SK-N-SH (cell line): ENCODE results near the gene LIPE. TPM values are rescaled to one million over a fixed set of nuclear protein-coding genes. Genes with fewer than 3 reads are reported as not detected.

ENCODE experiments used
- CTCF ChIA-PET: fragments of 300-600, 350-600 bp; formaldehyde crosslinking; extraction: SDS; loops from one replicate; lab custom pipeline; 2021; lab: Yijun Ruan, JAX
- POLR2A ChIA-PET: fragments of 350-600 bp; sonication (Branson Sonifier 250); formaldehyde crosslinking; extraction: SDS; loops from one replicate; lab custom pipeline; 2020; ENCODE audit warnings: antibody characterized with exemption, inconsistent platforms; lab: Yijun Ruan, JAX
- DNase-seq: peaks from one replicate; pipeline ENCODE4 v3.0.0; 2012
- H2AFZ ChIP-seq: fragments of 200-600 bp; sonication (generic); 2 replicates; pipeline ENCODE4 v1.8.1; 2016; ENCODE audit warnings: antibody characterized with exemption, mild to moderate bottlenecking, low read depth
- H3F3A ChIP-seq: fragments of 200-600 bp; sonication (generic); replicated peaks from 2 replicates; pipeline ENCODE3; 2016; ENCODE audit warnings: antibody characterized with exemption, mild to moderate bottlenecking; ENCODE audit not compliant: insufficient read depth
- H3K27ac ChIP-seq, 2 experiments: fragments of 200-500 bp in 1 of 2; fragments of 200-600 bp in 1 of 2; sonication (Bioruptor generic) in 1 of 2; sonication (generic), shearing (Covaris generic) in 1 of 2; 2 replicates each; pipeline versions ENCODE4 v1.5.1 to v1.6.1; 2014 to 2016; ENCODE audit warnings: low read depth in 2 of 2, inconsistent platforms in 1 of 2, low read length in 1 of 2, mild to moderate bottlenecking in 1 of 2, mixed read lengths in 1 of 2
- H3K27me3 ChIP-seq: fragments of 200-600 bp; sonication (generic), shearing (Covaris generic); 2 replicates; pipeline ENCODE4 v1.6.1; 2016; ENCODE audit warnings: mixed run types; ENCODE audit not compliant: insufficient read depth
- H3K36me3 ChIP-seq, 2 experiments: fragments of 200-500 bp in 1 of 2; fragments of 200-600 bp in 1 of 2; sonication (Bioruptor generic) in 1 of 2; sonication (generic) in 1 of 2; replicated peaks in 1 of 2; 2 replicates each; pipeline versions ENCODE3 to v1.5.1; 2014 to 2016; ENCODE audit warnings: low read length in 1 of 2, mild to moderate bottlenecking in 1 of 2; ENCODE audit not compliant: insufficient read depth in 2 of 2, control insufficient read depth in 1 of 2
- H3K4me1 ChIP-seq, 2 experiments: fragments of 200-500 bp in 1 of 2; fragments of 200-600 bp in 1 of 2; sonication (Bioruptor generic) in 1 of 2; sonication (generic), shearing (Covaris generic) in 1 of 2; 2 replicates each; pipeline versions ENCODE4 v1.5.1 to v1.6.1; 2014 to 2016; ENCODE audit warnings: low read depth in 1 of 2, low read length in 1 of 2, mixed run types in 1 of 2; ENCODE audit not compliant: insufficient read depth in 2 of 2, control insufficient read depth in 1 of 2
- H3K4me2 ChIP-seq: fragments of 200-600 bp; sonication (generic), shearing (Covaris generic); 2 replicates; pipeline ENCODE4 v1.6.1; 2017; ENCODE audit warnings: mixed run types
- H3K4me3 ChIP-seq, 2 experiments: fragments of 200-500 bp in 1 of 2; fragments of 200-600 bp in 1 of 2; sonication (Bioruptor generic) in 1 of 2; sonication (generic), shearing (Covaris generic) in 1 of 2; 2 replicates each; pipeline versions ENCODE4 v1.5.1 to v1.8.1; 2014 to 2016; ENCODE audit warnings: low read depth in 2 of 2, inconsistent platforms in 1 of 2, low read length in 1 of 2, mild to moderate bottlenecking in 1 of 2, mixed read lengths in 1 of 2, moderate library complexity in 1 of 2
- H3K79me2 ChIP-seq: fragments of 200-600 bp; sonication (generic); 2 replicates; pipeline ENCODE4 v1.8.1; 2017; ENCODE audit warnings: mild to moderate bottlenecking; ENCODE audit not compliant: insufficient read depth
- H3K9ac ChIP-seq: fragments of 200-600 bp; sonication (generic); 2 replicates; pipeline ENCODE4 v1.6.1; 2017; ENCODE audit warnings: mixed run types
- H3K9me2 ChIP-seq: fragments of 200-600 bp; sonication (generic); 2 replicates; pipeline ENCODE4 v1.6.1; 2017; ENCODE audit warnings: mixed run types
- H3K9me3 ChIP-seq: fragments of 200-600 bp; sonication (generic); 2 replicates; pipeline ENCODE4 v1.6.1; 2017; ENCODE audit warnings: mixed run types, mild to moderate bottlenecking, moderate library complexity
- H4K20me1 ChIP-seq: fragments of 200-600 bp; sonication (generic); 2 replicates; pipeline ENCODE4 v1.6.1; 2017; ENCODE audit warnings: mild to moderate bottlenecking, mixed run types; ENCODE audit not compliant: insufficient read depth
- CHD2 ChIP-seq: fragments of 150-350 bp; IDR thresholded peaks from 2 replicates; pipeline ENCODE4 v1.6.1; 2018; ENCODE audit warnings: low read length; ENCODE audit not compliant: partially characterized antibody
- EP300 ChIP-seq, 2 experiments: IDR thresholded peaks; 2 replicates each; pipeline versions ENCODE4 v1.4.0 to v1.6.1; 2012; ENCODE audit warnings: borderline replicate concordance in 1 of 2, low read depth in 1 of 2, low read length in 1 of 2
- EZH2phosphoT487 ChIP-seq: fragments of 200-600 bp; sonication (generic); IDR thresholded peaks from 2 replicates; pipeline ENCODE4 v1.6.1; 2017; ENCODE audit warnings: low read depth, mixed run types, mild to moderate bottlenecking, antibody characterized with exemption, moderate library complexity, borderline replicate concordance
- FOSL2 ChIP-seq: IDR thresholded peaks from 2 replicates; pipeline ENCODE4 v1.4.0; 2012; ENCODE audit warnings: low read depth, mild to moderate bottlenecking, moderate library complexity, borderline replicate concordance
- FOXM1 ChIP-seq: IDR thresholded peaks from 2 replicates; pipeline ENCODE4 v1.4.0; 2012; ENCODE audit warnings: low read depth, mild to moderate bottlenecking
- MXI1 ChIP-seq: IDR thresholded peaks from 2 replicates; pipeline ENCODE4 v1.6.1; 2012; ENCODE audit warnings: mild to moderate bottlenecking, low read depth, low read length, improper control_type of control experiment
- NRF1 ChIP-seq: IDR thresholded peaks from 2 replicates; pipeline ENCODE4 v1.6.1; 2012; ENCODE audit warnings: low read depth, mild to moderate bottlenecking, low read length
- RCOR1 ChIP-seq: fragments of 150-350 bp; IDR thresholded peaks from 2 replicates; pipeline ENCODE4 v1.6.1; 2017; ENCODE audit warnings: antibody characterized with exemption, low read length
- RFX5 ChIP-seq: IDR thresholded peaks from 2 replicates; pipeline ENCODE4 v1.6.1; 2012; ENCODE audit warnings: mild to moderate bottlenecking, improper control_type of control experiment, low read length
- YY1 ChIP-seq: IDR thresholded peaks from 2 replicates; pipeline ENCODE4 v1.4.0; 2012; ENCODE audit warnings: low read depth, mild to moderate bottlenecking
- WGBS: methylation state at CpG from one replicate; pipeline ENCODE4 v1.1.6; 2017; ENCODE audit warnings: low lambda C conversion rate; 5-methylcytosine and 5-hydroxymethylcytosine counted together
- polyA plus RNA-seq, 3 experiments: library from polyadenylated mRNA; depleted of rRNA; stranded (reverse); fragments of >200 nt; gene quantifications; 2 replicates each; pipeline ENCODE4 v1.2.3, GENCODE V29; 2012
- TF ChIP-seq, protein P1 (sequence below): IDR thresholded peaks from 2 replicates; pipeline ENCODE4 v1.4.0; 2012; ENCODE audit warnings: low read depth, borderline replicate concordance
- TF ChIP-seq, protein P2 (sequence below): IDR thresholded peaks from 2 replicates; pipeline ENCODE4 v1.4.0; 2012; ENCODE audit warnings: low read depth, borderline replicate concordance
- TF ChIP-seq, protein P3 (sequence below): IDR thresholded peaks from 2 replicates; pipeline ENCODE4; 2012

LIPE gene
- polyA plus RNA-seq, 1 of the 3 experiments (the other 2 are of a cell fraction), result 4.4 TPM

DNA sequence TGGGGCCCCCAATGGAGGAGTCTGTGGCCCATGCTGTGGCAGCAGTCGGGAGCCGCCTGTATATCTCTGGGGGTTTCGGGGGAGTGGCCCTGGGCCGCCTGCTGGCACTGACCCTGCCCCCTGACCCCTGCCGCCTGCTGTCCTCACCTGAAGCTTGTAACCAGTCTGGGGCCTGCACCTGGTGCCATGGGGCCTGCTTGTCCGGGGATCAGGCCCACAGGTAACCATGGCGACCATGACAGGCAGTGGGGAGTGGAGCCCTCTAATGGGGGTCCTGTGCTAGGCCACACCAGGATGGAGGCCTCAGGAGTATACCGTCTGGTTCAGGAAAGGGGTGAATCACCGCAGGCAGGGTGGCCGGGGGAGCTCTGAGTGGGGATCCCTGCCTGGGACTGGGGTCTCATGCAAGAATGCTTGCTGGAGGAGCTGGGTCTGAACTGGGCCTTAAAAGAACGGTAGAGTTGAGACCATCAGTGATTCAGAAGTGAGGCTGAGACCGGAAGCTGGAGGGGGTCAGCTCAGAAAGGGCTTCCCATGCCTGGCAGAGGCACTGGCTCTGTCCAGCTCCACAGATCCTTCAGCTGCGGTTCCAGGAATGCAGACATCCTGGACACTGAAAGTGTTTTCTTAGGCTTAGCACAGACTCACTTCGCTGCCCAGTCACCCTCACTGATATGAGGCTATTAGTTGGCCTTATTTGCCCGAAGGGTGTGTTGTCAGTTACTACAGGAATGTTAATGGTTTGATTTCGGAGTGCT lies 66.2 kb downstream of the LIPE start:
- H3K79me2 ChIP-seq, result no peaks in the 10 kb centered on the region
- CTCF ChIA-PET, result no interaction called here
- no peaks in the 10 kb centered on the region for H3K27me3 ChIP-seq
- no peaks in the 10 kb centered on the region for H3K9me3 ChIP-seq
- no peak overlapping the region for H3K4me2 ChIP-seq
- H3K9me2 ChIP-seq, result no peaks in the 10 kb centered on the region
- no peak overlapping the region for H3K4me3 ChIP-seq
- H3K27ac ChIP-seq, result no peak overlapping the region
- H3K9ac ChIP-seq, result no peak overlapping the region
- H2AFZ ChIP-seq, result no peak overlapping the region
- POLR2A ChIA-PET, result interaction anchor here (0.6 kb wide), 1 partner anchor 10 kb away, joined by 3 read pairs; no protein-coding TSS in a partner anchor
- TF ChIP-seq CHD2 (no peak), NRF1 (no peak), FOXM1 (no peak), RCOR1 (no peak)
- TF ChIP-seq, protein P1, sequence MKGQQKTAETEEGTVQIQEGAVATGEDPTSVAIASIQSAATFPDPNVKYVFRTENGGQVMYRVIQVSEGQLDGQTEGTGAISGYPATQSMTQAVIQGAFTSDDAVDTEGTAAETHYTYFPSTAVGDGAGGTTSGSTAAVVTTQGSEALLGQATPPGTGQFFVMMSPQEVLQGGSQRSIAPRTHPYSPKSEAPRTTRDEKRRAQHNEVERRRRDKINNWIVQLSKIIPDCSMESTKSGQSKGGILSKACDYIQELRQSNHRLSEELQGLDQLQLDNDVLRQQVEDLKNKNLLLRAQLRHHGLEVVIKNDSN, result no peak
- TF ChIP-seq, protein P2, sequence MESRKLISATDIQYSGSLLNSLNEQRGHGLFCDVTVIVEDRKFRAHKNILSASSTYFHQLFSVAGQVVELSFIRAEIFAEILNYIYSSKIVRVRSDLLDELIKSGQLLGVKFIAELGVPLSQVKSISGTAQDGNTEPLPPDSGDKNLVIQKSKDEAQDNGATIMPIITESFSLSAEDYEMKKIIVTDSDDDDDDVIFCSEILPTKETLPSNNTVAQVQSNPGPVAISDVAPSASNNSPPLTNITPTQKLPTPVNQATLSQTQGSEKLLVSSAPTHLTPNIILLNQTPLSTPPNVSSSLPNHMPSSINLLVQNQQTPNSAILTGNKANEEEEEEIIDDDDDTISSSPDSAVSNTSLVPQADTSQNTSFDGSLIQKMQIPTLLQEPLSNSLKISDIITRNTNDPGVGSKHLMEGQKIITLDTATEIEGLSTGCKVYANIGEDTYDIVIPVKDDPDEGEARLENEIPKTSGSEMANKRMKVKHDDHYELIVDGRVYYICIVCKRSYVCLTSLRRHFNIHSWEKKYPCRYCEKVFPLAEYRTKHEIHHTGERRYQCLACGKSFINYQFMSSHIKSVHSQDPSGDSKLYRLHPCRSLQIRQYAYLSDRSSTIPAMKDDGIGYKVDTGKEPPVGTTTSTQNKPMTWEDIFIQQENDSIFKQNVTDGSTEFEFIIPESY, result no peak
- no peaks in the 10 kb centered on the region for H4K20me1 ChIP-seq
- H3K36me3 ChIP-seq, result peaks cover 10 to 29% of the 10 kb centered on the region in 2 experiments
- peak; percentile 56 for DNase-seq
- H3F3A ChIP-seq, result no peaks in the 10 kb centered on the region
- H3K4me1 ChIP-seq, result no peaks in the 10 kb centered on the region
- 94% methylated on average over 10 of the region's 16 CpGs for WGBS

DNA sequence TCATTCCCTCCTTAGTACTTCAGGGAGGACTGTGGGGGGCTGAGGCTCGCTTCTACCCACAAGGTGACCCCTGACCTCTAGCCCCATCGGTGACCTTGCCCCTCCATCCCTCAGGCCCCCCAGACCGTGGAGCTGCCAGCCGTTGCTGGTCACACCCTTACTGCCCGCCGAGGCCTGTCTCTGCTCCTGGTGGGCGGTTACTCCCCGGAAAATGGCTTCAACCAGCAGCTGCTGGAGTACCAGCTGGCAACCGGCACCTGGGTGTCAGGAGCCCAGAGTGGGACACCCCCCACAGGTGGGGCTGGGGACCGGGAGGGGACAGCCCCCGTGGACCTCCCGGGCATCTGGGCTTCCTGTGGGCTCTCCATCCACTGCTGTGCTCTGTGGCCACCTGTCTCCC lies 69.9 kb downstream of the LIPE start:
- peaks cover 0 to 26% of the 10 kb centered on the region in 2 experiments for H3K36me3 ChIP-seq
- no peaks in the 10 kb centered on the region for H3F3A ChIP-seq
- no peaks in the 10 kb centered on the region for H3K27me3 ChIP-seq
- no peaks in the 10 kb centered on the region for H3K9me2 ChIP-seq
- WGBS, result no CpG with 5 or more reads among the region's 12 CpGs
- ChIA-PET POLR2A (no interaction called here), CTCF (interaction anchor here (1.1 kb wide), 1 partner anchor 248 kb away, joined by 3 read pairs; no protein-coding TSS in a partner anchor)
- no peaks in the 10 kb centered on the region for H3K79me2 ChIP-seq
- TF ChIP-seq FOXM1 (no peak), EZH2phosphoT487 (no peak), EP300 (IDR thresholded peaks at IDR 0.05; ENCODE audit: borderline replicate concordance in 1 of 2, low read depth in 1 of 2, low read length in 1 of 2) (no peak), RFX5 (no peak), FOSL2 (no peak), YY1 (no peak), CHD2 (no peak), MXI1 (no peak)
- TF ChIP-seq, protein P3, sequence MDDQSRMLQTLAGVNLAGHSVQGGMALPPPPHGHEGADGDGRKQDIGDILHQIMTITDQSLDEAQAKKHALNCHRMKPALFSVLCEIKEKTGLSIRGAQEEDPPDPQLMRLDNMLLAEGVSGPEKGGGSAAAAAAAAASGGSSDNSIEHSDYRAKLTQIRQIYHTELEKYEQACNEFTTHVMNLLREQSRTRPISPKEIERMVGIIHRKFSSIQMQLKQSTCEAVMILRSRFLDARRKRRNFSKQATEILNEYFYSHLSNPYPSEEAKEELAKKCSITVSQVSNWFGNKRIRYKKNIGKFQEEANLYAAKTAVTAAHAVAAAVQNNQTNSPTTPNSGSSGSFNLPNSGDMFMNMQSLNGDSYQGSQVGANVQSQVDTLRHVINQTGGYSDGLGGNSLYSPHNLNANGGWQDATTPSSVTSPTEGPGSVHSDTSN, result no peak
- TF ChIP-seq, protein P2, result no peak
- H4K20me1 ChIP-seq, result no peaks in the 10 kb centered on the region
- H3K9me3 ChIP-seq, result no peaks in the 10 kb centered on the region
- DNase-seq, result no peak
- no peaks in the 10 kb centered on the region for H3K4me1 ChIP-seq
- no peak overlapping the region for H2AFZ ChIP-seq
- no peak overlapping the region for H3K9ac ChIP-seq
- H3K4me3 ChIP-seq, result no peak overlapping the region
- H3K4me2 ChIP-seq, result no peak overlapping the region
- H3K27ac ChIP-seq, result no peak overlapping the region
